Mesenchymal stem cell (in vitro differentiated cells and primary cell): ENCODE data around the gene SRRD.

Source experiments
- DNase-seq: peaks from one replicate; pipeline ENCODE4 v3.0.0-alpha.2; 2013
- H2AFZ ChIP-seq: one replicate; pipeline ENCODE4 v1.6.1; 2013; ENCODE audit warnings: low read depth, mild to moderate bottlenecking, control low read depth, inconsistent platforms, low read length, moderate library complexity
- H2AK5ac ChIP-seq: 2 replicates; pipeline ENCODE4 v1.6.1; 2013; ENCODE audit warnings: low read length, moderate library complexity, mild to moderate bottlenecking, inconsistent platforms; ENCODE audit not compliant: severe bottlenecking
- H2BK120ac ChIP-seq: one replicate; pipeline ENCODE4 v1.6.1; 2013; ENCODE audit warnings: low read depth, mild to moderate bottlenecking, inconsistent platforms, low read length, moderate library complexity
- H2BK12ac ChIP-seq, 2 experiments: one replicate each; pipeline ENCODE4 v1.6.1; 2013; ENCODE audit warnings: inconsistent platforms in 2 of 2, low read length in 2 of 2, mild to moderate bottlenecking in 2 of 2, moderate library complexity in 2 of 2, control low read depth in 1 of 2
- H2BK15ac ChIP-seq: one replicate; pipeline ENCODE4 v1.6.1; 2013; ENCODE audit warnings: mild to moderate bottlenecking, low read depth, inconsistent platforms; ENCODE audit not compliant: poor library complexity, severe bottlenecking
- H2BK5ac ChIP-seq: 2 replicates; pipeline ENCODE4 v1.6.1; 2013; ENCODE audit warnings: low read depth, mild to moderate bottlenecking, low read length, control low read depth, inconsistent platforms; ENCODE audit not compliant: poor library complexity, severe bottlenecking
- H3K14ac ChIP-seq, 2 experiments: one replicate each; pipeline ENCODE4 v1.6.1; 2013; ENCODE audit warnings: inconsistent platforms in 2 of 2, low read length in 2 of 2, control low read depth in 1 of 2, mild to moderate bottlenecking in 1 of 2, moderate library complexity in 1 of 2
- H3K18ac ChIP-seq, 2 experiments: one replicate each; pipeline ENCODE4 v1.6.1; 2013; ENCODE audit warnings: inconsistent platforms in 2 of 2, low read length in 2 of 2, control low read depth in 1 of 2, low read depth in 1 of 2, mild to moderate bottlenecking in 1 of 2
- H3K23ac ChIP-seq, 2 experiments: one replicate each; pipeline ENCODE4 v1.6.1; 2013; ENCODE audit warnings: inconsistent platforms in 2 of 2, low read length in 2 of 2, mild to moderate bottlenecking in 2 of 2, moderate library complexity in 2 of 2, control low read depth in 1 of 2
- H3K27ac ChIP-seq: 2 replicates; pipeline ENCODE4 v1.5.1; 2013; ENCODE audit warnings: mild to moderate bottlenecking, moderate library complexity, low read length, control low read depth, inconsistent platforms; ENCODE audit not compliant: poor library complexity, severe bottlenecking
- H3K27me3 ChIP-seq, 2 experiments: 2 replicates each; pipeline versions ENCODE4 v1.6.1 to v1.7.0; 2013; ENCODE audit warnings: low read length in 2 of 2, mild to moderate bottlenecking in 2 of 2, moderate library complexity in 2 of 2, control low read depth in 1 of 2, inconsistent platforms in 1 of 2; ENCODE audit not compliant: control insufficient read depth in 1 of 2, insufficient read depth in 1 of 2
- H3K36me3 ChIP-seq, 2 experiments: 2 replicates each; pipeline versions ENCODE4 v1.6.1 to v1.7.0; 2013; ENCODE audit warnings: low read length in 2 of 2, control low read depth in 1 of 2, inconsistent platforms in 1 of 2, low read depth in 1 of 2, mild to moderate bottlenecking in 1 of 2; ENCODE audit not compliant: insufficient read depth in 2 of 2, control insufficient read depth in 1 of 2
- H3K4ac ChIP-seq, 2 experiments: one replicate each; pipeline ENCODE4 v1.6.1; 2013; ENCODE audit warnings: inconsistent platforms in 2 of 2, low read length in 2 of 2, mild to moderate bottlenecking in 2 of 2, moderate library complexity in 2 of 2, control low read depth in 1 of 2, low read depth in 1 of 2
- H3K4me1 ChIP-seq: 2 replicates; pipeline ENCODE4 v1.6.1; 2013; ENCODE audit warnings: low read depth, low read length, control low read depth; ENCODE audit not compliant: control insufficient read depth, insufficient read depth
- H3K4me2 ChIP-seq: 2 replicates; pipeline ENCODE4 v1.6.1; 2013; ENCODE audit warnings: low read length, mild to moderate bottlenecking, inconsistent platforms; ENCODE audit not compliant: poor library complexity, severe bottlenecking
- H3K4me3 ChIP-seq, 2 experiments: 2 replicates each; pipeline versions ENCODE4 v1.5.1 to v1.7.0; 2013; ENCODE audit warnings: low read length in 2 of 2, mild to moderate bottlenecking in 2 of 2, control low read depth in 1 of 2, low read depth in 1 of 2; ENCODE audit not compliant: insufficient read depth in 1 of 2
- H3K79me1 ChIP-seq: replicated peaks from 2 replicates; pipeline ENCODE4 v1.6.1; 2013; ENCODE audit warnings: mild to moderate bottlenecking, control low read depth, low read length, inconsistent platforms; ENCODE audit not compliant: poor library complexity, severe bottlenecking
- H3K9ac ChIP-seq: 2 replicates; pipeline ENCODE4 v1.7.0; 2013; ENCODE audit warnings: mild to moderate bottlenecking, low read length, moderate library complexity
- H3K9me3 ChIP-seq: 2 replicates; pipeline ENCODE4 v1.7.0; 2013; ENCODE audit warnings: mild to moderate bottlenecking, low read length; ENCODE audit not compliant: control insufficient read depth
- H4K8ac ChIP-seq: one replicate; pipeline ENCODE4 v1.6.1; 2013; ENCODE audit warnings: inconsistent platforms, mild to moderate bottlenecking, low read length, moderate library complexity
- H4K91ac ChIP-seq: one replicate; pipeline ENCODE4 v1.6.1; 2013; ENCODE audit warnings: mild to moderate bottlenecking, low read length, inconsistent platforms
- WGBS: methylation state at CpG from one replicate; pipeline ENCODE4 v1.1.7; 2013; ENCODE audit warnings: mixed read lengths; 5-methylcytosine and 5-hydroxymethylcytosine counted together

The SRRD gene

DNA sequence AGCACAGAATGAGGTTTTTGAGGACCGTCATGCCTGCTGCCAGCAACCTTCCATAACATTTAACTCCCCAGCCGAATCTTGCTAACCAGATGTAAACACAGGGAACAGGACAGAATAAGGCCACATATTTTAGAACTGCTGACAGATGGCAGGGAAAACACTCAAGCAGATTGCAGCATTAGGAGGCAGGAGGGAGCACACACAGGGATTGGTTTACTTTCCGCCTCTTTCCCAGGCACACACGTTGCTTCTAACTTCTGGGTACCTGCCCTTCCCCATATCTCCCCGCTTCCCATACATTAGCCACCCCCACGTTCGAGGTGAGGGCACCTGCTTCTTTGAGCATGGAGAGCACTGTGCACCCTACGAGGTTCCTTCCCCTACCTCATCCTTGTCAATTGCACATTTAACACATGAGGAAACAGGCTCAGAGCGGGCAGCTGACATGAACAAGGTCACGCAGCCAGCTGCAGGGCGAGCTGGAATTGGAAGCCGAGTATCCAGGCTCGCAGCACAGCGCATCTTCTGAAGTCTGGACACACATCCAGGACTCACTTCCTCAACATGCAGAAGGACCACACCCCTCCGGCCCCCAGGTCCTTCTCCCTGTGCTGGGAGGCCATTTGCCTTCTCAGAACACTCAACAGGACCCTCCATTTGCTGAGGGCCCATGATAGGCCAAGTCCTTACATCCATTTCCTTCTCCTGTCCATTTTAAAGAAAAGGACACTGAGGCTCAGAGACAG lies 35.9 kb upstream of the SRRD start:
- Histone ChIP-seq H3K9me3 (no peaks in the 10 kb centered on the region), H2BK120ac (no peak overlapping the region), H2BK15ac (no peak overlapping the region), H4K8ac (no peak overlapping the region), H3K23ac (no peak overlapping the region), H3K36me3 (peaks cover 31 to 36% of the 10 kb centered on the region in 2 experiments), H3K4ac (no peak overlapping the region), H3K4me1 (no peaks in the 10 kb centered on the region), H3K4me2 (no peak overlapping the region), H2AFZ (no peak overlapping the region), H2AK5ac (no peak overlapping the region), H2BK5ac (no peak overlapping the region), H2BK12ac (no peak overlapping the region), H3K79me1 (peaks cover 14% of the 10 kb centered on the region), H3K27me3 (peaks cover 0 to 3% of the 10 kb centered on the region in 2 experiments), H3K4me3 (no peak overlapping the region), H3K18ac (no peak overlapping the region), H3K9ac (no peak overlapping the region), H3K27ac (no peak overlapping the region), H4K91ac (no peak overlapping the region), H3K14ac (no peak overlapping the region)
- DNase-seq, result no peak
- 82% methylated on average over 15 of the region's 15 CpGs for WGBS

DNA sequence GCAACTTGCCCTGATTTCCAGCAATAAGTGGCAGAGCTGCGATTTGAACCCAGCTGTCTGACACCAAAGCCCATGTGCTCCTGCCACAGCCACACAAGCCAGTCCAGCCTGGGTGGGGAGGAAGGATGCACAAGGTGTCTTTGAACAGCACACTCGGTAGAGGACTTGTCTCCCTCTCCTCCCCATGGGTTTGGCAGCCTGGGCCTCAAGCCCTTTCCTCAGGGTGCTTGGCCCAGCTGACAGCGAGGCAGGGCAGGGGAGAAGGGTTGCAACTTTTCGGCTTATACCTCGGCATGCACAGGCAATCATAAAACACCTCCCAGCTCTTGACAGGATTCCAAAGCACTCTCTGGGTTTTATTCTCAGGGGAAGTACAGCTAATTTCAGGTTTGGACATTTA lies 35.3 kb upstream of the SRRD start:
- Histone ChIP-seq H2BK120ac (no peak overlapping the region), H4K8ac (no peak overlapping the region)
- no peak for DNase-seq

DNA sequence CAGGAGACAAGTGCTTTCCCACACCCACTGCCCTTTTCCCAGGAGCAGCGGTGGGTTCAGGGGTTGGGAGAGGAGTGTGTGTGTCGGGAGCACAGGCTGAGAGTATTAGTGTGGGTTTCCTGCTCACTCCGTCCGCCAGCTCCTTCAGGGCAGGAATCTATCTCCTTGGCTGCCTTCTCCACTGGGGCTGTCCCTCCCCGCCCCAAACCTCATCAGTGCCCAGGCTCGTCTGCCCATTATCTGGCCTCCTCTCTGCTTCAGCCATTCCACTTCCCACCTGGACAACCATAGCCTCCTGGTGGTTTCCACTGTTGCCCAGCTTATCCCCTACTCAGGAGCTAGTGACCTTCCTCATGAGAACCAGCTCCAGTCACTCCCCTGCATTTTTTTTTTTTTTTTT lies 34.7 kb upstream of the SRRD start:
- peaks cover 37 to 43% of the 10 kb centered on the region in 2 experiments for H3K36me3 ChIP-seq
- H3K4ac ChIP-seq, result no peak overlapping the region
- no peak overlapping the region for H3K14ac ChIP-seq
- H3K23ac ChIP-seq, result no peak overlapping the region
- H3K9ac ChIP-seq, result no peak overlapping the region
- no peak overlapping the region for H3K4me3 ChIP-seq
- no peak overlapping the region for H4K8ac ChIP-seq
- H3K27me3 ChIP-seq, result peaks cover 0 to 3% of the 10 kb centered on the region in 2 experiments
- no peak overlapping the region for H3K18ac ChIP-seq
- H3K79me1 ChIP-seq, result peaks cover 12% of the 10 kb centered on the region
- no peak overlapping the region for H3K4me2 ChIP-seq
- H3K4me1 ChIP-seq, result no peaks in the 10 kb centered on the region
- no peak overlapping the region for H2AFZ ChIP-seq
- no peak overlapping the region for H2AK5ac ChIP-seq
- no peak overlapping the region for H2BK5ac ChIP-seq
- no peak overlapping the region for H2BK15ac ChIP-seq
- H3K9me3 ChIP-seq, result no peaks in the 10 kb centered on the region
- H3K27ac ChIP-seq, result no peak overlapping the region
- 88% methylated on average over 4 of the region's 6 CpGs for WGBS
- H2BK120ac ChIP-seq, result no peak overlapping the region
- no peak overlapping the region for H2BK12ac ChIP-seq
- H4K91ac ChIP-seq, result no peak overlapping the region
- DNase-seq, result no peak

More for the DNA sequence above, 35.3 kb upstream of the SRRD start:
- Histone ChIP-seq H3K4ac (no peak overlapping the region), H3K23ac (no peak overlapping the region), H3K79me1 (peaks cover 10% of the 10 kb centered on the region), H4K91ac (no peak overlapping the region), H3K4me3 (no peak overlapping the region), H3K27me3 (peaks cover 0 to 3% of the 10 kb centered on the region in 2 experiments), H3K36me3 (peaks cover 36 to 37% of the 10 kb centered on the region in 2 experiments), H3K27ac (no peak overlapping the region), H3K4me2 (no peak overlapping the region), H2BK15ac (no peak overlapping the region), H3K9ac (no peak overlapping the region), H3K18ac (no peak overlapping the region), H2AFZ (no peak overlapping the region), H3K14ac (no peak overlapping the region), H3K4me1 (no peaks in the 10 kb centered on the region), H2BK5ac (no peak overlapping the region), H3K9me3 (no peaks in the 10 kb centered on the region), H2BK12ac (no peak overlapping the region), H2AK5ac (no peak overlapping the region)
- WGBS, result 95% methylated on average over 5 of the region's 5 CpGs

DNA sequence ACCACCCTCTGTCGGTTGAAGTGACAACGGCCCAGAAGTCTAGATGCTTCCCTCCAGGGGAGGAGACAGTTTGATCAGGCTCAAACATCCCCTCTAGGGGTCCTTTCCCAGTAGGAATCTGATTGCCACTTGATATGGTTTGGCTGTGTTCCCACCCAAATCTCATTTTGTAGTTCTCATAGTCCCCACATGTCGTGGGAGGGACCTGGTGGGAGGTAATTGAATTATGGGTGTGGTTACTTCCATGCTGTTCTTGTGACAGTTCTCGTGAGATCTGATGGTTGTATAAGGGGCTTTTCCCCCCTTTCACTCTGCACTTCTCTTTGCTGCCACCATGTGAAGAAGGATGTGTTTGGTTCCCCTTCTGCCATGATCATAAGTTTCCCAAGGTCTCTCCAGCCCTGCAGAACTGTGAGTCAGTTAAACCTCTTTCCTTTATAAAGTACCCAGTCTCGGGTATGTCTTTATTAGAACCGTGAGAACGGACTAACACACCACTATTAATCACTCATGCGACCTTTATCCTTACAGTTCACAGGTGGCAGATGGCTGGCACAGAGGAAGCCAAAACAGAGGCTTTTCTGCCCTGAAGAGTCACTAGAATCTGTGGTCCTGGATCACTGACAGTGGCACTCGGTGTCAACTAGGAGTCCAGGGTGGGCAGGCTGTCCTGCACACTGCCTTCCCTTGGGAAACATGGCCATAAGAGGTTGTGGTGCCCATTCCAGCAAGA lies 33.1 kb upstream of the SRRD start:
- H3K9me3 ChIP-seq, result no peaks in the 10 kb centered on the region
- no peak overlapping the region for H2BK120ac ChIP-seq
- H3K4me3 ChIP-seq, result no peak overlapping the region
- no peak overlapping the region for H3K9ac ChIP-seq
- no peak overlapping the region for H2BK15ac ChIP-seq
- no peak overlapping the region for H3K27ac ChIP-seq
- WGBS, result 78% methylated on average over 8 of the region's 9 CpGs
- H3K36me3 ChIP-seq, result peaks cover 39 to 48% of the 10 kb centered on the region in 2 experiments
- no peak overlapping the region for H3K4ac ChIP-seq
- no peak overlapping the region for H4K91ac ChIP-seq
- H2AFZ ChIP-seq, result no peak overlapping the region
- no peak overlapping the region for H3K4me2 ChIP-seq
- peaks cover 12% of the 10 kb centered on the region for H3K79me1 ChIP-seq
- no peak overlapping the region for H2BK12ac ChIP-seq
- no peak overlapping the region for H3K23ac ChIP-seq
- H3K18ac ChIP-seq, result no peak overlapping the region
- no peaks in the 10 kb centered on the region for H3K27me3 ChIP-seq
- no peak overlapping the region for H3K14ac ChIP-seq
- H2AK5ac ChIP-seq, result no peak overlapping the region
- no peak overlapping the region for H4K8ac ChIP-seq
- DNase-seq, result no peak
- H3K4me1 ChIP-seq, result no peaks in the 10 kb centered on the region
- no peak overlapping the region for H2BK5ac ChIP-seq
